ENCODE measurements around the gene ANXA3. TPM values are rescaled to one million over a fixed set of nuclear protein-coding genes. Genes with fewer than 3 reads are reported as not detected.

Gene ANXA3
- total and polyA plus RNA-seq, 2 donors (not counting 1 experiment from before 2014, with no cell fraction given), result not detected

GRCh38 chr4:78556665-78557064 is 5.1 kb downstream of the ANXA3 start:
- Histone ChIP-seq H3K36me3 (replicated peaks in 1 of 2; ENCODE audit: control extremely low read depth in 1 of 2, control insufficient read depth in 1 of 2, extremely low read depth in 1 of 2, insufficient read depth in 2 of 2, low read length in 1 of 2) (no peaks in the 10 kb centered on the region), H3K4me2 (replicated peaks; ENCODE audit: low read depth, low read length, poor library complexity, severe bottlenecking) (no peak overlapping the region), H3K27me3 (replicated peaks in 1 of 4; ENCODE audit: control extremely low read depth in 1 of 4, control insufficient read depth in 3 of 4, insufficient read depth in 4 of 4, low read length in 3 of 4) (peaks cover 0 to 20% (median 8%) of the 10 kb centered on the region in 4 experiments), H4K20me1 (ENCODE audit: control insufficient read depth, insufficient read depth, low read length, poor library complexity, severe bottlenecking) (no peaks in the 10 kb centered on the region), H2AFZ (ENCODE audit: insufficient read depth, low read depth, low read length, poor library complexity, severe bottlenecking) (no peak overlapping the region), H3K9ac (ENCODE audit: low read length) (no peak overlapping the region), H3K79me2 (ENCODE audit: control insufficient read depth, insufficient read depth, low read length) (no peaks in the 10 kb centered on the region), H3K9me3 (ENCODE audit: control extremely low read depth in 1 of 3, control insufficient read depth in 2 of 3, insufficient read depth in 1 of 3, low read length in 2 of 3) (peaks cover 0 to under 1% (median 0%) of the 10 kb centered on the region in 3 donors), H3K27ac (ENCODE audit: low read length in 2 of 2) (no peak overlapping the region), H3K4me1 (ENCODE audit: control insufficient read depth in 2 of 2, insufficient read depth in 2 of 2, low read length in 2 of 2) (peaks cover 11 to 12% of the 10 kb centered on the region in 2 donors), H3K4me3 (ENCODE audit: control extremely low read depth in 1 of 5, extremely low read depth in 1 of 5, insufficient read depth in 1 of 5, low read depth in 2 of 5, low read length in 4 of 5) (no peak overlapping the region)
- Mint-ChIP-seq H3K9me3 (ENCODE audit: insufficient read depth) (no peaks in the 10 kb centered on the region), H3K4me3 (no peak overlapping the region), H3K27me3 (peaks cover 35% of the 10 kb centered on the region), H3K27ac (no peak overlapping the region), H3K4me1 (peaks cover 10% of the 10 kb centered on the region)
- intact Hi-C loops (cut with micrococcal nuclease), result no loop called here
- no peak for ATAC-seq (ENCODE audit: low read depth)
- WGBS (ENCODE audit: insufficient coverage), result no CpG with 5 or more reads among the region's 4 CpGs
- TF ChIP-seq CTCF (IDR thresholded peaks at IDR 0.05), result no peak
- TF ChIP-seq EZH2 (IDR thresholded peaks at IDR 0.05; ENCODE audit: borderline replicate concordance, insufficient read depth, low read depth, low read length, poor library complexity, severe bottlenecking), result no peak
- CTCF ChIA-PET, result no interaction called here
- DNase-seq, result no peak
- POLR2A ChIA-PET, result no interaction called here

GRCh38 chr4:78557841-78558240 is 6.3 kb downstream of the ANXA3 start:
- H3K36me3 ChIP-seq (replicated peaks in 1 of 2; ENCODE audit: control extremely low read depth in 1 of 2, control insufficient read depth in 1 of 2, extremely low read depth in 1 of 2, insufficient read depth in 2 of 2, low read length in 1 of 2), result no peaks in the 10 kb centered on the region
- H3K4me3 ChIP-seq (ENCODE audit: control extremely low read depth in 1 of 5, extremely low read depth in 1 of 5, insufficient read depth in 1 of 5, low read depth in 2 of 5, low read length in 4 of 5), result no peak overlapping the region
- no CpG with 5 or more reads among the region's 2 CpGs for WGBS (ENCODE audit: insufficient coverage)
- H3K9ac ChIP-seq (ENCODE audit: low read length), result no peak overlapping the region
- CTCF ChIA-PET, result no interaction called here
- no peak overlapping the region for H3K4me2 ChIP-seq (replicated peaks; ENCODE audit: low read depth, low read length, poor library complexity, severe bottlenecking)
- no peak for ATAC-seq (ENCODE audit: low read depth)
- H3K9me3 Mint-ChIP-seq (ENCODE audit: insufficient read depth), result no peaks in the 10 kb centered on the region
- H3K27ac Mint-ChIP-seq, result no peak overlapping the region
- no peaks in the 10 kb centered on the region for H3K79me2 ChIP-seq (ENCODE audit: control insufficient read depth, insufficient read depth, low read length)
- H4K20me1 ChIP-seq (ENCODE audit: control insufficient read depth, insufficient read depth, low read length, poor library complexity, severe bottlenecking), result no peaks in the 10 kb centered on the region
- no peak for DNase-seq
- TF ChIP-seq CTCF (IDR thresholded peaks at IDR 0.05) (no peak), EZH2 (IDR thresholded peaks at IDR 0.05; ENCODE audit: borderline replicate concordance, insufficient read depth, low read depth, low read length, poor library complexity, severe bottlenecking) (no peak)
- no peak overlapping the region for H3K27ac ChIP-seq (ENCODE audit: low read length in 2 of 2)
- H3K4me3 Mint-ChIP-seq, result no peak overlapping the region
- H3K4me1 Mint-ChIP-seq, result peaks cover 2% of the 10 kb centered on the region
- no peaks in the 10 kb centered on the region for H3K9me3 ChIP-seq (ENCODE audit: control extremely low read depth in 1 of 3, control insufficient read depth in 2 of 3, insufficient read depth in 1 of 3, low read length in 2 of 3)
- H2AFZ ChIP-seq (ENCODE audit: insufficient read depth, low read depth, low read length, poor library complexity, severe bottlenecking), result no peak overlapping the region
- intact Hi-C loops (cut with micrococcal nuclease), result no loop called here
- peaks cover 27% of the 10 kb centered on the region for H3K27me3 Mint-ChIP-seq
- POLR2A ChIA-PET, result no interaction called here
- H3K4me1 ChIP-seq (ENCODE audit: control insufficient read depth in 2 of 2, insufficient read depth in 2 of 2, low read length in 2 of 2), result peaks cover 0 to 3% of the 10 kb centered on the region in 2 donors
- peaks cover 0 to 12% (median 2%) of the 10 kb centered on the region in 4 experiments for H3K27me3 ChIP-seq (replicated peaks in 1 of 4; ENCODE audit: control extremely low read depth in 1 of 4, control insufficient read depth in 3 of 4, insufficient read depth in 4 of 4, low read length in 3 of 4)

Measured in B cell (primary cell).